Measurements from ENCODE around the gene INO80.

INO80 gene

GRCh38 chr15:40952301-40952900 is 163.7 kb downstream of the INO80 start:
- no peak for TF ChIP-seq CTCF (IDR thresholded peaks at IDR 0.05)

- TF ChIP-seq CTCF (IDR thresholded peaks at IDR 0.05) = no peak
These were observed 164.3 kb downstream of the INO80 start for GRCh38 chr15:40951764-40952163.

- no peak for TF ChIP-seq CTCF (IDR thresholded peaks at IDR 0.05)
These were observed 166.3 kb downstream of the INO80 start for GRCh38 chr15:40949756-40950207.

GRCh38 chr15:40948706-40949473 is 167.2 kb downstream of the INO80 start:
- no peak for TF ChIP-seq CTCF (IDR thresholded peaks at IDR 0.05)

- no peak for TF ChIP-seq CTCF (IDR thresholded peaks at IDR 0.05)
These were observed 171.4 kb downstream of the INO80 start for GRCh38 chr15:40944510-40945296.

GRCh38 chr15:40943764-40944365 is 172.2 kb downstream of the INO80 start:
- no peak for TF ChIP-seq CTCF (IDR thresholded peaks at IDR 0.05)

- no peak for TF ChIP-seq CTCF (IDR thresholded peaks at IDR 0.05)
These were observed 173.2 kb downstream of the INO80 start for GRCh38 chr15:40942878-40943277.

All from LNCAP (cell line).